NCI-H1417 (cell line): ENCODE results near the gene EPC2.
"Not testable (repeated sequence)": the region's sequence is repeated elsewhere in the genome, so short reads cannot be mapped to it uniquely, and the experiment has no call there.

Experiments used
- DNase-seq, 3 experiments: peaks; one replicate each; lab custom pipeline; 2025; lab: John Stamatoyannopoulos, UW

EPC2 gene

DNA sequence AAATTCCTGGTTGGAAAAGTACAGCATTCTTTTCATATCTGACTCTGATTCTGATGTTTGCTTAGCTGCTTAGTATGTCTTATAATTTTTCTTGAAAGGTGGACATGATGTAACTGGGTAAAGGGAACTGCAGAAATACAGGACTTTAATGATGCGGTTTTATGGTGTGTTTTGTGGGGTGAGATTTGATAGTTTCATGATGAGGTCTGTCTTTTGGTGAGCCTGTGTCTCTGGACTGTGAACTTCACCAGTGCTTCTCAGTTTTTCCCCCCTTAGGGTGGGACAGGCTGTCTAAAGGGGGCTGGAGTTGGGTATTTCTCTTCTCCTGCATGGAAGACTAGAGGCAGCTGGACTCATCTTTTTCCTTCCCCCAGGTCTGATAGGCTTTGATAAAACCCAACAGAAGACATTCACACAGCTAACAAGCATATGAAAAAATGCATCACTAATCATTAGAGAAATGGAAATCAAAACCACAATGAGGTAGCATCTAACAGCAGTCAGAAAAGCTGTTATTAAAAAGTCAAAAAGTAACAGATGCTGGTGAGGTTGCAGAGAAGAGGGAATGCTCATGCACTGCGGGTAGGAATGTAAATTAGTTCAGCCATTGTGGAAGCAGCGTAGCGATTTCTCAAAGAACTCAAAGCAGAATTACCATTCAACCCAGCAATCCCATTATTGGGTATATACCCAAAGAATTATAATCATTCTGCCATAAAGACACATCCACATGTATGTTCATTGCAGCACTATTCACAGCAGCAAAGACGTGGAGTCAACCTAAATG is 77.6 kb downstream of the EPC2 start:
- DNase-seq, result no peak

DNA sequence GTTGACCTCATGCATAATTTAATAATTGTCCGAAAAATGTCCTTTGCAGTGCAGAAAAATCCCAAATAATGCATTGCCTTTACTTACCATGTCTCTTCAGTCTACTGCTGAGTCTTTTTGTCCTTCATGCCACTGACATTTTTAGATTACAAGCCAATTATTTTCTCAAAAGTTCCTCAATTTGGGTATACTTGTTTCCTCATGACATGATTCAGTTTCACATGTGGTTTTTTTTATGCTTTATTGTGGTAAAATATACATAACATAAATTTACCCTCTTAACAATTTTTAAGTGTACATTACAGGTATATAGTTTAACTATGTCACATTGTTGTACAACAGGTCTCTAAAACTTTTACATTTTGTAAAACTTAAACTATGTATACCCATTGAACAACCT is 81.0 kb downstream of the EPC2 start:
- no peak for DNase-seq

DNA sequence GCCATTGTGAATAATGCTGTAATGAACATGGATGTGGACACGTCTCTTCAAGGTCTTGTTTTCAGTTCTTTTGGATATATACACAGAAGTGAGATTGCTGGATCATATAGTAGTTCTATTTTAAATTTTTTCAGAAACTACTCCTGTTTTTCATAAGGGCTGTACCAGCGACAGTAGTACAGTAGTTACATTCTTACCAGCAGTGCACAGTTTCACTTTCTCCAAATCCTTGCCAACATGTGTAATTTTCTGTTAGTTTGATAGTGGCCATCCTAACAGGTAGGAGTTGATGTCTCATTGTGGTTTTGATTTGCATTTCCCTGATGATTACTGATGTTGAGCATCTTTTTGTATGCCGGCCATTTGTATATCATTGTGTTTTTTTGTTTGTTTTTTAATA is 81.7 kb downstream of the EPC2 start:
- no peak for DNase-seq

DNA sequence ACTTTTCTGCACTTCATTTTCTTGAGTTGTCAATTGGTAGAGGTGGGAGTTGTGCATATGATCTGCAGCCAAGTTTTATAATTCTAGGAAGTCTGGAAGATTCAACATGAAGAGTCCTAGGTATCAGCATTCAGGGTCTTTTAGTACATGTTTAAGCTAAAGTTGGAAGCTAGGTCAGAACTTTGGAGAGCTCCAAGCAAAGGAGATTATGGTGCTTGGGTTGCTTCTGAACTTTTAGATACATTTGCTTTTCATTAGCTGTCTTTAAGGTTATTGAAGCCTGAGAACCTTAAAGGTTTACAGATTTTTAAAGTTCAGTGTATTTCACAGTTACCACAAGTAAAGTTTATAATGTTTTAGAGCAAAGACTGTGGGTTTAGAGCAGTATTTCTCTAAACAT is 85.5 kb downstream of the EPC2 start:
- DNase-seq, result no peak

DNA sequence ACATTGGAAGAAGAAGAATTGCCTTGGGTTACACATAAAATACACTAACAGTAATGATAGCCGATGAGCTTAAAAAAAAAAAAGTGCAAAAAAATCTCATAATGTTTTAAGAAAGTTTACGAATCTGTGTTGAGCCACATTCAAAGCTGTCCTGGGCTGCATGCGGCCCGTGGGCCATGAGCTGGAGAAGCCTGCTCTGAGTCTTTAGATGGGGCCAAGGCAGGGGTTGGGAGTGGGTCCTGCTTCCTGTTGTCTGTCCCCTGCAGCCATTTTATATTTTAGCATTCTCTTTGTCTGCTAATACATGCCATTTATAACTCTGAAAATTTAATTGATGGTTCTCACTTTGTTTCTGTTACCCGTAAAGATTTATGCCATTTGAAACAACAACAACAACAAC is 93.2 kb downstream of the EPC2 start:
- no peak for DNase-seq

DNA sequence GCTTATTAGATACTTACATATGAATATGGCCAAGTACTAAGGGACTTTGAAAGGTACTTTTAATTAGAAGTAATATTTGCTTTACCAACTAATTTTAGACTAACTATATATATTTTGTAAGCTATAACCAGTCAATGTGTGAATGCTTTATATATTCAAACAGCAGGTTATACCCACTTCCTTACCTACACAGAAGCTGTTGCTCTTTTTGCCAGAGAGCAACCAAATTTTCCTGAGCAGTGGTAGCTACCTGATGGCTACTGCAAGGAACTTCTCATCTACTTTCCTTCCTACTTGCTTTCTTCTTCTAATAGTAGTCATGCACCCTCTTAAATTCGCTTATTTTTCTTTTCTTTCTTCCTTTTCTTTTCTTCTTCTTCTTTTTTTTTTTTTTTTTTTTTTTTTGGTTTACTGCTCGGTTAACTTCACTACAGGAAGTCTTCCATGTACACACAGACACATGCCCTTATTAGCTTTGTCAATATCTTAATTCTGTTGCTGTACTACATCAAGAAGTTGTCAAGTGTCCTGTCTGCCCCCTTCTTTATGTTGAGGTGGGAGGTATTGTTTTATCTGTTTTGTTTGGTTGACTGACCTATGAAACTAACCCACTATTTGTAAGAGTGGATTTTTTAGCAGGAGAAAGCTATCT is 95.0 kb downstream of the EPC2 start:
- no peak for DNase-seq

DNA sequence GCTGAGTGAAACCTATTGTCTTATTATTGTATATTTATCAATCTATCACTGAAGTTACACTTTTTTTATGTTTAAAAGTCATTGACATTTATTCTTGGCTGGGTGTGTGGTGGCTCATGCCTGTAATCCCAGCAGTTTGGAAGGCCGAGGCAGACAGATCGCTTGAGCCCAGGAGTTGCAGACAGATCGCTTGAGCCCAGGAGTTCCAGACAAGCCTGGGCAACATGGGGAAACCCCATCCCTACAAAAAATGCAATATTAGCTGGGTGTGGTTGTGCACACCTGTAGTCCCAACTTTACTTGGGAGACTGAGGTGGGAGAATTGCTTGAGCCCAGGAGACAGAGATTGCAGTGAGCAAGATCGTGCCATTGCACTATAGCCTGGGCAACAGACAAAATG is 97.8 kb downstream of the EPC2 start:
- no peak for DNase-seq

DNA sequence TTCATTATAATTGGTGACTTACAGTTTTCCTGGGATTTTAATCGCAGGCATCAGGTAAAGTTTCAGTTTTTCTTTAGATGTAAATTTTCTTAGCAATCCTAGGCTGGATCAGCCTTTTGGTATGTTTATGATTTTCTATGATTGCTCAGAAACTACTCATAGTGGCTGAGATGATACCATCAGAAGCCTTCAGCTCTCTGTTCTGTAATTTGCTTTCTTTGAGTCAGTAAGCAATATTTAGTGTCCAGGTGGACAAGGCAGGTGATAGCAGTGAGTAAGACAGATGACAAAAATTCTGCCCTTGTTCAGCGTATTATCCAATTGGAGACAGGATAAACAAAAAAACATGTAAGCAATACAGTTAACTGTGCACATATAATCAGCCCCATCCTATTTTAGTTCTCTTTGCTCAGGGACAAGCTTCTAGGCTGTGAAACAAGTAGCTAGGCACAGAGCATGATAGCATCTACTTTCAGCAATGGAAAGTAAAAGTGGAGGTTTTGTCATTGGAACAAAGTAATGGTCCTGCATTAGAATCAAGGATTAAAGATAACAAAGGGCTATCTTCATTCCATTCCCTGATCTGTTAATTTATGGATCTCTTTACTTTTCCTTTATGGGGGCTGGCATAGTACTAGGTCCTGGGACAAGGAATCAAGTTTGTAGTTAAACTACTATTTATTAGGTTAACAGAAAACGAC is 100.8 kb downstream of the EPC2 start:
- DNase-seq, result no peak

DNA sequence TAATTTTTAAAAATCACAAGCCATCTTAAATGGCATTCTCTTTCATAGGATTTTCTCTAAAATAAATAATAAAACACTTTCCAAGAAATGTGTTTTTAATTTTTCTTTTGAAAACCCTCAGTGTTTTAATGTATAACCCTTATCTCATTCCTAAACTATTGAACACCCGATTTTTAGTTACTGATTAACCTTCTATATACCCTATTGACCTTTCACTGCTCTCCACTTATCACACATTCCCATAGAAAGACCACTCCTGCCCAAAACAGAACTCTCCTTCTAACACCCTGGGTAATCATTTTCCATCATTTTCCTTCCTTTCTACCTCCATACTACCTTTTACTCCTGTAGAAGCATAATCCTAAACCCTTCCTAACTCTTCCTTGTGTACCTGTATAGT is 102.4 kb downstream of the EPC2 start:
- DNase-seq, result no peak

DNA sequence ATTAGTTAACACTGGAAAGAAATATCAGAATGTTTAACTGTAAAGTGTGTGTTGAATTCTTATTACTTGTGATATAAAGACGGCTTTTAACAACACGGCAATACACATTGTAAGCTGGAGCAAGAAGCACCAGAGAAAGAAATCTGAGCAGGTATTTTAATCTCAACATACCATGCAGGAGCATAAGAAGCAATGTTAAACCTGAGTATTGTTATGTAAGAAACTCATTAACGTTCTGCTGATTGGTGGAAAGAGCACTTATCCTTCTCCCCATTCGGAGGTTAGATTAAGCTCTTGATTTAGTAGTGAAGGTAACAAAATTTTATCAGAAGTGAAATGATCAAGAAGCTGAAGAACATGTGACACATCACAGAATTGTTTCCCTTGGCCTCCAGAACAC is 107.4 kb downstream of the EPC2 start:
- no peak for DNase-seq

DNA sequence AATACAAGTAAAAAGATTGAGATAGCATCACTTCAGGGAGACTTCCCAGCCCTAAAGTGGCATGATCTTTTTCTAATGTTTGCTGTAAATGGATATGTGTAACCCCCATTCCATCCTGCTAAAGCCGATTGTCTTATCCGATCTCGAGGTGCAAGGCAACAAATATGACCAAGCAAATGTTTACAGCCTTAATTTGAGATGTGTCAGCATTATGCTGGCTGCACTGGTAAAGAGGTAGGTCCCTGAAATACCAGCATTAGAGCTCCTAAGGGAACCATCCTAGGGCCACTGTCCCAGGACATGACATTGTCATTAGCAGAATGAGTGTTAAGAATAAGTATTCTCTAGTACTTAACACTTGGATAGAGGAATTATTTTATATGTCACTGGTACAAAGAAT is 108.4 kb downstream of the EPC2 start:
- DNase-seq, result no peak

DNA sequence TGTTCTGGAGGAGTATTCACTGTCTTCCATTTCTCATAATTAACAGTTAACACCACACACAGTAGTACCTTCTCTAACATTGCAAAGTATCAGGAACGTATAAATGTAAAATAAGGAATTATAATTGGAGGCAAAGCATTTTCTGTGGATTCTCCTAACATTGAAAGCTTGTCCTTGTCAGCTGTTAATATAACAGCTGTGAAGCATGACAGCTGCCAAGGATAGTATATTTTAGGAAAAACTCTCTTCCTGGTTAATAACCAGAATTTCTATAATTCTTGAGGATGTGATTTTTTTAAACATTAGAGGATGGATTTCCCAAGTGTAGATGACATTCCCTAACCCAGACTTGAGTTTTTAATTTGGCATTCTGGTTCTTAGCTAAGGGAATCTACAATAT is 110.3 kb downstream of the EPC2 start:
- no peak for DNase-seq

DNA sequence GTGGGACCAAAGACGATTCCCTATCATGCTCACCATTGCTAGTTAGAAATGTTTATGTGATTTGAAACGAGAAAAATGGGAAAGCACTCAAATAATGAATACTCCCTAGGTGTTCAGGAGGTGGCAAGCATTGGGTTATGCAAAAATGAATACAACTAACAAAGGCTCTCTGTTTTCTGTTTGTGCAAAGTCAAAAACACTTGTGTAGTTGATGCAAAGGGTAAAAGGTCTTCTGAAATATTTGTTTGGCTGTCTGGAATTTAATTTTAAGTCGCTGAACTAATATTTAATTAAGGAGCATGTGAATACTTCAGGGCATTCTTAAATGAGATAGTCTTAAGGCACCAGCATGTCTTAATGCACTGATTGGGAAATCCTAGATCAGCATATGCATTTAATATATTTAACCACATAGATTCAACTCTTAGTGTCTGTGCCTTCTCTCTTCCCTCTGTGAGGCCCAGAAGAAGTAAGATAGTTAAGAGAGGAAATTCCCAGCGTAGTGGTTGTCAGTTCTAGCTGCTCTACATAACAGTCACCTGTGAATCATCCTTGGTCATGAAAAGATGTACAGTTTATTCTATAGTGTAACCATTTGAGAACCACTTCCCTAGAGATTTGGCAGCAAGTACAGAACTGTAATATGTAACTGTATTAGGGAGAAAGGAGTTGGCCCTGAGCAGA is 111.9 kb downstream of the EPC2 start:
- DNase-seq, result no peak

DNA sequence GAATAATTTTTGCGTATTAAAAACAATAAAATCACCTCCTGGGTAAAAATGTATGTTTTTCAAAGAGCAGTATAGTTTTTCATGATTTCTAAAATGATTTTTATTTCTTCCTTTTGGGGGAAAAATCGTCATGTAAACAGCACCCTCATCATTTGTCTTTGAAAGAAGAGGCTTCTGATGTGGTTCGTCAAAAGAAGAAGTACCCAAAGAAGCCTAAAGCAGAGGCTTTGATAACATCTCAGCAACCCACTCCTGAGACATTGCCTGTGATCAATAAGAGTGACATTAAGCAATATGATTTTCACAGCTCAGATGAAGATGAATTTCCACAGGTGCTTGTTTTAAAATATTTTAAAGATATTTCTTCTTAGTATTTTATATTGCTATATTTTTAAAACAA is 120.3 kb downstream of the EPC2 start:
- no peak for DNase-seq

DNA sequence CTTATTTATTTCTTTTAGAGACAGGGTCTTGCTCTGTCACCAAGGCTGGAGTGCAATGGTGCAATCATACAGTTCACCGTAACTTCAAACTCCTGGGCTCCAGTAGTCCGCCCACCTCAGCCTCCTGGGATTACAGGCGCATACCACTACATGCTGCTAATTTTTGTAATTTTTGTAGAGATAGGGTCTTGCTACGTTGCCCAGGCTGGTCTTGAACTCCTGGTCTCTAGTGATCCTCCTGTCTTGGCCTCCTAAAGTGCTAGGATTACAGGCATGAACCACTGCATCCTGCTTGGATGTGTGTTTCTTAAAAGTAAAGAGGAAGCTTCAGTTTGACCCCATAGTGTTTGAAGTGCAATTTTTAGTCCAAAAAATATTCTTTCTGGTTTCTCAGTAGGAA is 125.5 kb downstream of the EPC2 start:
- DNase-seq, result no peak

DNA sequence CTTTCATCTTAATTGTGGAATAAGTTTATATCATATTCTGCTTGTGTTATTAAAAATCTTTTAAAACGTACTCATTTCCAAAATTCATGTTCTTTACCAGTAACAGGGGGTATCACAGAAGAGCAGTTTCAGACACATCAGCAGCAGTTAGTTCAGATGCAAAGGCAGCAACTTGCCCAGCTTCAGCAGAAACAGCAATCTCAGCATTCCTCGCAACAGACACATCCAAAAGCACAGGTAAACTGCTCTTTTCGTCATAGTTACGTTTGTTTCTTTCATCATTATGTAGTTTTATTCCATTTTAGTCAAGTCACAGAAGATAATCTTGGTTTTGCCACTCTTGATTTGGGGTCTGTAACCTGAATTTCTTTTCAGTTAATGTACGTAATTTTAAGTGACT is 137.0 kb downstream of the EPC2 start:
- no peak for DNase-seq

DNA sequence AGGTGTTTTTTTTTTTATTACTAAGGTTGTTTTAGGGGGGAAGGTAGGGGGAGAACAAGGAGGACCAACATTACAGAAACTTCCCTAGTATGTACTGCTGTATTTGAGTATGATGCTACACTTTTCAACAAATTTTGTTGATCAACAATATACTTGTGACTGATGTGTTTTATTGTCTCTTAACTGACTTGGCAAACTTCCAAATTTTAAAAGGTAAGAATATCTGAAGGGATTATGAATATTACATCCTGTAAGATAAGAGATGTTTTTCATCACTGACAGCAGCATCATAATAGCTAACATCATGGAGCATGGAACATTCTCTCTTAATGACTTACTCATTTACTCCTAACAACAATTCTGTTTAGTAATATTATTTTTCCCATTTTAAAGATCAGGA is 144.5 kb downstream of the EPC2 start:
- DNase-seq, result peak in 1 of 3 experiments; percentile 9

DNA sequence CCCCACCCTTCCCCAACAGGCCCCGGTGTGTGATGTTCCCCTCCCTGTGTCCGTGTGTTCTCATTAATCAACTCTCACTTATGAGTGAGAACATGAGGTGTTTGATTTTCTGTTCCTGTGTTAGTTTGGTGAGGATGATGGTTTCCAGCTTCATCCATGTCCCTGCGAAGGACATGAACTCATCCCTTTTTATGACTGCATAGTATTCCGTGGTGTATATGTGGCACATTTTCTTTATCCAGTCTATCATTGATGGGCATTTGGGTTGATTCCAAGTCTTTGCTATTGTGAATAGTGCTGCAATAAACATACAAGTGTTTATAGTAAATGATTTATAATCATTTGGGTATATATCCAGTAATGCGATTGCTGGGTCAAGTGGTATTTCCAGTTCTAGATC is 145.6 kb downstream of the EPC2 start:
- DNase-seq, result not testable (repeated sequence)

DNA sequence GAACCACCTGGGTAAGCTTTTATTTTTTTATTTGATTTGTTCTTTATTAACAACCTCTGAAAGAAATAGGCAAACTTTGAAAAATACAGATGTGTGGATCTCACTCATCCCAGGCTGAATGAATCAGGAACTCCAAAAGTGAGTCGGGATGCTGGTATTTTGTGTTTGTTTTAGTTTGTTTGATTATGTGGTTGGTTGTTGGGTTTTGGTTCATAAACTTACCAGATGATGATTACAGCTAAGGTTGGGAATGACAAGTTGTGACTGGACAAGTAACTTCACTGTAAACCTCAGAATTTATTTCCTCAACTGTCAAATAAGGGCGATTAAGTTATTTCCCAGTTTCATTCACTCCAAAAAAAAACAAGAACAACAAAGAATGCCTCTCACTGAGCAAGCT is 150.0 kb downstream of the EPC2 start:
- no peak for DNase-seq

DNA sequence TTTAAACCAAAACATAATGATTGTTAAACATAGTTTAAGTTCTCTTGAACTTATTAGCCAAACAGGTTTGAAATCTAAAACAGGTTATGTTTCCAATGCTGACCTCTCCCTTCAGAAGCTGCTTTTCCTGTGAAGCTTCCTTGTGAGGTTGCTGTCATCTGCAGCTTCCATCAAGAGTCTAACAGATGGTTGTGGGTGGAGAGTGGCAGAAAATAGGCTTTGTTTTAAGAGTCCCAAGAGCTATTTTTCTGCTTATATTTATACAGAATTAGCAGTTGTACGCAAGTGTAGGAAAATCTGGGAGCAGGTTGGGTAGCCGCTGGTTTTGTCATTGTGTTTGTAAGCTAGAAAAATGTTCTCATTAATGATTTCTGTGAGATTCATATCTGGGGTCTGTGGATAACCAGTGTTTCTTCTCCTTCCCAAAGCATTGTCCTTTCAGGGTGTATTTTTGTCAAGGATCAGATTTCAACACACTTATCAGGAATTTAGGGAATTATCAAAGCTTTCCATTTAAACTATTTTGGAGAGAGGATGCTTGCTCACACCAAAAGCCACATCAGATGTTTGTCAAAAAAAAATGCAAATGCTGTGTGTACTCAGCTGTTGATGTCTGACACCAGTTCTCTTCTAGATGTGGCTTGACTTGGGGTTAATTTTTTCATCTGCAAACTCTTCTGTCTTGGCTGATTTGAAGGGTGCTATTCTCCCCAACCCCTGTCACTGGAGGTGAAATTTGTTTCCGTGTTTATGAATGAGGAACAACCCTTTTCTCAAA is 152.4 kb downstream of the EPC2 start:
- DNase-seq, result peak in 1 of 3 experiments; percentile 22

DNA sequence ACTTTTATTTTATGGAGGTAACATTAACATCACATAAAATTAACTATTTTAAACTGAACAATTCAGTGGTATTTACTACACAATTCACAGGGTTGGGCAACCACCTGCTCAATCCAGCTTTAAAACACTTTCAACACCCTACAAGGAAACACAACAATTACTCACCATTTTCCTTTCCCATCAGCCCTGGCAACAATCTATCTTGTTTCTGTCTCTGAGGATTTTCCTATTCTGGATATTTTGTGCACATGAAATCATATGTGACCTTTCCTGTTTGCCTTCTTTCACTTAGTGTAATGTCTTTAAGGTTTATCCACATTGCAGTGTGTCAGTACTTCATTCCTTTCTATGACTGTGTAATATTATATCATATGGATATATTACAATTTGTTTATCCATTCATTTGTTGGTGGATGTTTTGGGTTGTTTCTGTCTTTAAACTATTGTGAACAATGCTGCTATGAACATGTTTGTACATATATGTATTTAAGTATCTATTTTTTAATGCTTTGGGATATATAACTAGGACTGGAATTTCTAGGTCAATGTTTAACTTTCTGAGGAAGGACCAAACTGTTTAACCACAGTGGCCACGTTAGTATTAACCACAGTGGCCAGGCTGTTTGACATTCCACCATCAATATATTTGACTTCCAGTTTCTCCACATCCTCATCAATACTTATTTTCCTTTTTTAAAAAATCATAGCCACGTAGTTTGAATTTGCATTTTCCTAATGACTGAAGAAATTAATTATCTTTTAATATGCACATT is 158.1 kb downstream of the EPC2 start:
- no peak for DNase-seq
